Neural cell (in vitro differentiated cells): ENCODE data around the gene SOCS7. TPM values are rescaled to one million over a fixed set of nuclear protein-coding genes. Genes with fewer than 3 reads are reported as not detected.

Experiments
- H2AFZ ChIP-seq: fragments of 200-600, 300-800 bp; sonication (generic), shearing (Covaris generic); 2 replicates; pipeline ENCODE4 v1.6.0; 2014; ENCODE audit warnings: low read depth, mild to moderate bottlenecking, antibody characterized with exemption, low read length, moderate library complexity
- H3F3A ChIP-seq: fragments of 200-600 bp; shearing (Covaris generic); 2 replicates; pipeline ENCODE4 v1.6.1; 2016; ENCODE audit warnings: mild to moderate bottlenecking, moderate library complexity, mixed read lengths, antibody characterized with exemption, low read length; ENCODE audit not compliant: insufficient read depth, poor library complexity, severe bottlenecking
- H3K27ac ChIP-seq: fragments of 200-600, 300-800 bp; sonication (generic), shearing (Covaris generic); 2 replicates; pipeline ENCODE4 v1.5.1; 2014; ENCODE audit warnings: mild to moderate bottlenecking, low read length, moderate library complexity
- H3K27me3 ChIP-seq: fragments of 300-800, 200-600 bp; sonication (generic), shearing (Covaris generic); 2 replicates; pipeline ENCODE4 v1.6.0; 2014; ENCODE audit warnings: mild to moderate bottlenecking, low read depth, low read length, moderate library complexity; ENCODE audit not compliant: insufficient read depth
- H3K36me3 ChIP-seq: fragments of 300-800, 200-600 bp; sonication (generic), shearing (Covaris generic); 2 replicates; pipeline ENCODE4 v1.5.1; 2014; ENCODE audit warnings: mild to moderate bottlenecking, antibody characterized with exemption, low read length, moderate library complexity; ENCODE audit not compliant: insufficient read depth
- H3K4me2 ChIP-seq: fragments of 300-800, 200-600 bp; sonication (generic), shearing (Covaris generic); 2 replicates; pipeline ENCODE4 v1.6.0; 2014; ENCODE audit warnings: mild to moderate bottlenecking, low read length
- H3K4me3 ChIP-seq: fragments of 300-800, 200-600 bp; sonication (generic), shearing (Covaris generic); 2 replicates; pipeline ENCODE4 v1.5.1; 2014; ENCODE audit warnings: mild to moderate bottlenecking, low read length, moderate library complexity
- H3K79me2 ChIP-seq: fragments of 200-600 bp; shearing (Covaris generic); replicated peaks from 2 replicates; pipeline ENCODE4 v1.6.0; 2014; ENCODE audit warnings: mild to moderate bottlenecking, low read length, moderate library complexity; ENCODE audit not compliant: insufficient read depth
- H3K9ac ChIP-seq: fragments of 300-800, 200-600 bp; sonication (generic), shearing (Covaris generic); 2 replicates; pipeline ENCODE4 v1.6.1; 2016; ENCODE audit warnings: mild to moderate bottlenecking, low read length, mixed read lengths
- H3K9me2 ChIP-seq: fragments of 200-600 bp; shearing (Covaris generic); 2 replicates; pipeline ENCODE4 v1.6.1; 2016; ENCODE audit warnings: mild to moderate bottlenecking, low read length, mixed read lengths; ENCODE audit not compliant: insufficient read depth
- H3K9me3 ChIP-seq: fragments of 200-600, 300-800 bp; sonication (generic), shearing (Covaris generic); 2 replicates; pipeline ENCODE4 v1.6.1; 2016; ENCODE audit warnings: mild to moderate bottlenecking, mixed run types, low read length, moderate library complexity, mixed read lengths
- H4K20me1 ChIP-seq: fragments of 200-600 bp; shearing (Covaris generic); 2 replicates; pipeline ENCODE4 v1.6.1; 2016; ENCODE audit warnings: mild to moderate bottlenecking, mixed run types; ENCODE audit not compliant: insufficient read depth
- EP300 ChIP-seq: fragments of 450-650 bp; conservative IDR thresholded peaks from 2 replicates; pipeline ENCODE4 v1.6.1; 2014; ENCODE audit warnings: antibody characterized with exemption, mild to moderate bottlenecking, moderate library complexity; ENCODE audit not compliant: poor library complexity, severe bottlenecking
- EZH2 ChIP-seq: fragments of 200-600, 300-800 bp; shearing (Covaris generic), sonication (generic); IDR thresholded peaks from 2 replicates; pipeline ENCODE4 v1.6.1; 2014; ENCODE audit warnings: antibody characterized with exemption, low read length, borderline replicate concordance, mild to moderate bottlenecking; ENCODE audit not compliant: insufficient read depth, poor library complexity, severe bottlenecking
- MXI1 ChIP-seq: fragments of 450-650 bp; conservative IDR thresholded peaks from 2 replicates; pipeline ENCODE4 v1.6.1; 2014; ENCODE audit warnings: antibody characterized with exemption, mild to moderate bottlenecking; ENCODE audit not compliant: poor library complexity, severe bottlenecking
- POLR2AphosphoS5 ChIP-seq: IDR thresholded peaks from 2 replicates; pipeline ENCODE4 v1.6.1; 2012
- RAD21 ChIP-seq: fragments of 450-650 bp; conservative IDR thresholded peaks from 2 replicates; pipeline ENCODE4 v1.6.1; 2014; ENCODE audit warnings: antibody characterized with exemption, mild to moderate bottlenecking, moderate library complexity
- SMC3 ChIP-seq: fragments of 450-650 bp; conservative IDR thresholded peaks from 2 replicates; pipeline ENCODE4 v1.6.1; 2014; ENCODE audit warnings: antibody characterized with exemption, mild to moderate bottlenecking, moderate library complexity; ENCODE audit not compliant: poor library complexity
- TAF1 ChIP-seq: IDR thresholded peaks from 2 replicates; pipeline ENCODE4 v1.6.1; 2012; ENCODE audit warnings: low read depth
- polyA plus RNA-seq: library from polyadenylated mRNA; depleted of rRNA; stranded (reverse); fragments of >200 nt; gene quantifications from 2 replicates; pipeline ENCODE4 v1.2.3, GENCODE V29; 2014
- TF ChIP-seq, protein P1 (sequence below): fragments of 450-650 bp; IDR thresholded peaks from 2 replicates; pipeline ENCODE4 v1.5.1; 2014; ENCODE audit warnings: antibody characterized with exemption, mild to moderate bottlenecking, moderate library complexity; ENCODE audit not compliant: poor library complexity, severe bottlenecking
- TF ChIP-seq, protein P2 (sequence below): IDR thresholded peaks from 2 replicates; pipeline ENCODE4 v1.6.1; 2012; ENCODE audit warnings: borderline replicate concordance

Gene SOCS7
- polyA plus RNA-seq, 1 donor from 2014 or later: 23.7 TPM

DNA sequence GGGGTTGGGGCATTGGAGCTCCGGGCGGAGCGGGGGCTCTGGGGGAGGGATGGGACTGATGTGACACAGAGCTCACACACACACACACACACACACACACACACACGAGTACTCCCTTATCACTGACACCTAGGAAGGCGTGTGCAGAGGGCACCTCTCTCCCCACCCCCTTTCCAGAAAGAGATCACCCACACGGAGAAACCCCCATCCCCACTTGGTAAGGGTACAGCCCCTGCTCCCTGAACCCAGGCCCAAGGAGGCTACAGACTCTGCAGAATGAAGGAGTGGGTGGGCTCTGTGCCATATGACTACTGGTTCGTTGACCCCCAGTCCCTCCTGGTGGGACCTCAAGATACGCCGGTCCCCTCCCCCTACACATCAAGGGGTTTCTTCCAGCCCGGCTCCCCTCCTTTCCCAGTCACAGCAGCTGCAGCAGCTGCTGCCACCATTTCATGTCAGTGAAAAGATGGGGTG lies 67.9 kb downstream of the SOCS7 start:
- peak overlapping the region; percentile 78 for H3K4me3 ChIP-seq
- no peaks in the 10 kb centered on the region for H3K9me3 ChIP-seq
- TF ChIP-seq TAF1 (no peak), SMC3 (no peak), EZH2 (no peak), EP300 (no peak)
- TF ChIP-seq, protein P1, sequence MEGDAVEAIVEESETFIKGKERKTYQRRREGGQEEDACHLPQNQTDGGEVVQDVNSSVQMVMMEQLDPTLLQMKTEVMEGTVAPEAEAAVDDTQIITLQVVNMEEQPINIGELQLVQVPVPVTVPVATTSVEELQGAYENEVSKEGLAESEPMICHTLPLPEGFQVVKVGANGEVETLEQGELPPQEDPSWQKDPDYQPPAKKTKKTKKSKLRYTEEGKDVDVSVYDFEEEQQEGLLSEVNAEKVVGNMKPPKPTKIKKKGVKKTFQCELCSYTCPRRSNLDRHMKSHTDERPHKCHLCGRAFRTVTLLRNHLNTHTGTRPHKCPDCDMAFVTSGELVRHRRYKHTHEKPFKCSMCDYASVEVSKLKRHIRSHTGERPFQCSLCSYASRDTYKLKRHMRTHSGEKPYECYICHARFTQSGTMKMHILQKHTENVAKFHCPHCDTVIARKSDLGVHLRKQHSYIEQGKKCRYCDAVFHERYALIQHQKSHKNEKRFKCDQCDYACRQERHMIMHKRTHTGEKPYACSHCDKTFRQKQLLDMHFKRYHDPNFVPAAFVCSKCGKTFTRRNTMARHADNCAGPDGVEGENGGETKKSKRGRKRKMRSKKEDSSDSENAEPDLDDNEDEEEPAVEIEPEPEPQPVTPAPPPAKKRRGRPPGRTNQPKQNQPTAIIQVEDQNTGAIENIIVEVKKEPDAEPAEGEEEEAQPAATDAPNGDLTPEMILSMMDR: no peak
- no peak overlapping the region for H3K27ac ChIP-seq
- H3K9me2 ChIP-seq: no peaks in the 10 kb centered on the region
- no peaks in the 10 kb centered on the region for H3K27me3 ChIP-seq
- peak overlapping the region; percentile 73 for H3K9ac ChIP-seq
- H3F3A ChIP-seq: no peaks in the 10 kb centered on the region
- H4K20me1 ChIP-seq: no peaks in the 10 kb centered on the region
- no peaks in the 10 kb centered on the region for H3K79me2 ChIP-seq
- peak overlapping the region; percentile 89 for H3K4me2 ChIP-seq
- peak overlapping the region; percentile 27 for H2AFZ ChIP-seq
- no peaks in the 10 kb centered on the region for H3K36me3 ChIP-seq

DNA sequence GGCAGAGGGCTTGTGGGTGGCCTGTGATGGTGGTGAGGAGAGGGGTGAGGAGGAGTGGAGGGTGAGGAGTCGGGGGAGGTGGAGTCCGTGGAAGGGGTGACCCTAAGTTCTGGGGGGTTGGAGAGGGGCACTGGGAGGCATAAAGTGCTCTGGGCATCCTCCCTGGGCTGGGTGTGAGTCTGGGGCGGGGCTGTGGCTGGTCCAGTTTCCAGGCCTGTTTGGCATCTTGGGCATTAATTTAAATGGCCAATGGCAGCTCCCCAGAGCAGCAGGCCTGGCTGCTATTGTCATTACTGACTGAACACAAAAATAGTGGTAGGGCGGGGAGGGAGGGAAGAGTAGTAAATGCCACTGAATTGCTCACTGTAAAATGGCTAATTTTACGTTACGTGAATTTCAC lies 68.9 kb downstream of the SOCS7 start:
- H3K27me3 ChIP-seq: no peaks in the 10 kb centered on the region
- no peaks in the 10 kb centered on the region for H3K36me3 ChIP-seq
- H3K4me2 ChIP-seq: peak overlapping the region; percentile 89
- H3K9me3 ChIP-seq: no peaks in the 10 kb centered on the region
- TF ChIP-seq RAD21: no peak
- TF ChIP-seq, protein P1: no peak
- no peak overlapping the region for H2AFZ ChIP-seq
- H3K27ac ChIP-seq: no peak overlapping the region
- H4K20me1 ChIP-seq: no peaks in the 10 kb centered on the region
- H3K4me3 ChIP-seq: peak overlapping the region; percentile 78
- H3K9ac ChIP-seq: peak overlapping the region; percentile 73
- no peaks in the 10 kb centered on the region for H3K79me2 ChIP-seq
- no peaks in the 10 kb centered on the region for H3F3A ChIP-seq
- H3K9me2 ChIP-seq: no peaks in the 10 kb centered on the region

DNA sequence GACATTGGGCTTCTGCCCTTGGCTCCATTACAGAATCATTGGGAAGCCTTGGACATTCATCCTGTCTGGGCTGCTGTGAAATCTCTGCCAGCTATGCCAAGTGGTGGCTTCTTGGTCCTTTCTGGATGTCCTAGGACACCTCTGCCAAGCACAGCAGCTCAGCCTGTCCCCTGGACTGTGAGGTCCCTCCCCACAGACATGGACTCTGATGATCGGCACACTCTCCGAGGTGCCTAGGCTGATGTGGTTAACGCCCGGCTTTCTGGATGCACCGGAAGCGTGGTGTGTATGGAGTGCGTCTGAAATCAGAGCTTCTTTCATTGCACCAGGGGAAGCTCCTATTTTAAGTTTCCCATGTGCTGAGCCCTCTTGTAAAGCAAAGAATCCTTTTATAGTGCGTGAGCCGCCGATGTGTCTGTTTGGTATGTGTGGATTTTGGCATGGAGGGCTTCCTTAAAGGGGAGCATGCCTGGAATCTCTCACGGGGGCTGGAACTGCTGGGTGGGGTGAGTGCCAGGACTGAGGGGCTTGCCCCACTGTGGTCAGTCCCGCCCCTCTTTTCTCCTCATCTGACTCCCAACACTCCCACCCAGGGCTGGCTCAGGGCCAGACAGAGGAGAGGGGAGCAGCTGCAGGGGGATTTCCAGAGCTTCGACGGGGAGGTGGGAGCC lies 69.7 kb downstream of the SOCS7 start:
- Histone ChIP-seq H3K4me2 (no peak overlapping the region), H2AFZ (no peak overlapping the region), H3K79me2 (no peaks in the 10 kb centered on the region), H3K4me3 (peak overlapping the region; percentile 78), H3K9me2 (no peaks in the 10 kb centered on the region), H3K36me3 (no peaks in the 10 kb centered on the region), H3K9ac (no peak overlapping the region), H3K9me3 (no peaks in the 10 kb centered on the region), H3K27ac (no peak overlapping the region), H3F3A (no peaks in the 10 kb centered on the region), H3K27me3 (no peaks in the 10 kb centered on the region), H4K20me1 (no peaks in the 10 kb centered on the region)
- no peak for TF ChIP-seq POLR2AphosphoS5
- TF ChIP-seq MXI1: no peak
- TF ChIP-seq EP300: no peak
- TF ChIP-seq TAF1: no peak
- TF ChIP-seq, protein P1: no peak
- TF ChIP-seq EZH2: no peak
- TF ChIP-seq SMC3: no peak
- TF ChIP-seq RAD21: no peak
- TF ChIP-seq, protein P2, sequence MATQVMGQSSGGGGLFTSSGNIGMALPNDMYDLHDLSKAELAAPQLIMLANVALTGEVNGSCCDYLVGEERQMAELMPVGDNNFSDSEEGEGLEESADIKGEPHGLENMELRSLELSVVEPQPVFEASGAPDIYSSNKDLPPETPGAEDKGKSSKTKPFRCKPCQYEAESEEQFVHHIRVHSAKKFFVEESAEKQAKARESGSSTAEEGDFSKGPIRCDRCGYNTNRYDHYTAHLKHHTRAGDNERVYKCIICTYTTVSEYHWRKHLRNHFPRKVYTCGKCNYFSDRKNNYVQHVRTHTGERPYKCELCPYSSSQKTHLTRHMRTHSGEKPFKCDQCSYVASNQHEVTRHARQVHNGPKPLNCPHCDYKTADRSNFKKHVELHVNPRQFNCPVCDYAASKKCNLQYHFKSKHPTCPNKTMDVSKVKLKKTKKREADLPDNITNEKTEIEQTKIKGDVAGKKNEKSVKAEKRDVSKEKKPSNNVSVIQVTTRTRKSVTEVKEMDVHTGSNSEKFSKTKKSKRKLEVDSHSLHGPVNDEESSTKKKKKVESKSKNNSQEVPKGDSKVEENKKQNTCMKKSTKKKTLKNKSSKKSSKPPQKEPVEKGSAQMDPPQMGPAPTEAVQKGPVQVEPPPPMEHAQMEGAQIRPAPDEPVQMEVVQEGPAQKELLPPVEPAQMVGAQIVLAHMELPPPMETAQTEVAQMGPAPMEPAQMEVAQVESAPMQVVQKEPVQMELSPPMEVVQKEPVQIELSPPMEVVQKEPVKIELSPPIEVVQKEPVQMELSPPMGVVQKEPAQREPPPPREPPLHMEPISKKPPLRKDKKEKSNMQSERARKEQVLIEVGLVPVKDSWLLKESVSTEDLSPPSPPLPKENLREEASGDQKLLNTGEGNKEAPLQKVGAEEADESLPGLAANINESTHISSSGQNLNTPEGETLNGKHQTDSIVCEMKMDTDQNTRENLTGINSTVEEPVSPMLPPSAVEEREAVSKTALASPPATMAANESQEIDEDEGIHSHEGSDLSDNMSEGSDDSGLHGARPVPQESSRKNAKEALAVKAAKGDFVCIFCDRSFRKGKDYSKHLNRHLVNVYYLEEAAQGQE: no peak
